WTC11 (cell line): ENCODE results near the gene ACTRT3. TPM values are rescaled to one million over a fixed set of nuclear protein-coding genes. Genes with fewer than 3 reads are reported as not detected.

Source experiments
- ATAC-seq: fragments of 200-7000 bp; cut with Tn5 transposase; 2 replicates; pipeline ENCODE4 v1.10.0; 2021; ENCODE audit warnings: mild to moderate bottlenecking, moderate library complexity
- CTCF ChIA-PET: fragments of 300-600 bp; sonication (Branson Sonifier 250); formaldehyde crosslinking; loops from one replicate; lab custom pipeline; 2021; ENCODE audit warnings: antibody characterized with exemption; lab: Charles Lee
- POLR2A ChIA-PET: fragments of 350-600 bp; sonication (Branson Sonifier 250); formaldehyde crosslinking; loops from one replicate; lab custom pipeline; 2021; ENCODE audit warnings: antibody characterized with exemption; lab: Charles Lee
- DNase-seq: peaks from one replicate; pipeline ENCODE4 v3.0.0; 2021; ENCODE audit warnings: low spot score
- H3K27ac Mint-ChIP-seq: 2 replicates; pipeline ENCODE4 v1.8.0; 2021; ENCODE audit warnings: mixed read lengths
- H3K27me3 Mint-ChIP-seq: 2 replicates; pipeline ENCODE4 v1.8.0; 2021; ENCODE audit warnings: low read depth, mild to moderate bottlenecking, moderate library complexity, mixed read lengths
- H3K36me3 Mint-ChIP-seq: 2 replicates; pipeline ENCODE4 v1.8.0; 2021; ENCODE audit warnings: mixed read lengths
- H3K4me1 Mint-ChIP-seq: 2 replicates; pipeline ENCODE4 v1.8.0; 2022; ENCODE audit warnings: mixed read lengths
- H3K4me3 Mint-ChIP-seq: 2 replicates; pipeline ENCODE4 v1.8.0; 2021; ENCODE audit warnings: mild to moderate bottlenecking, moderate library complexity, mixed read lengths
- H3K9me3 Mint-ChIP-seq: 2 replicates; pipeline ENCODE4 v1.8.0; 2021; ENCODE audit warnings: mixed read lengths
- CREB1 ChIP-seq: sonication (generic); formaldehyde crosslinking; IDR thresholded peaks from 2 replicates; pipeline ENCODE4 v1.8.0; 2023; ENCODE audit warnings: mild to moderate bottlenecking, missing genetic modification reagents
- ETV6 ChIP-seq: sonication (generic); formaldehyde crosslinking; IDR thresholded peaks from 2 replicates; pipeline ENCODE4 v1.8.1; 2022; ENCODE audit warnings: mild to moderate bottlenecking, missing genetic modification reagents
- GABPB1 ChIP-seq: sonication (generic); formaldehyde crosslinking; IDR thresholded peaks from 2 replicates; pipeline ENCODE4 v1.8.1; 2023; ENCODE audit warnings: mild to moderate bottlenecking, missing genetic modification reagents
- GRHL2 ChIP-seq: fragments of 250-450 bp; sonication (Bioruptor Pico); IDR thresholded peaks from 2 replicates; pipeline ENCODE4 v1.8.0; 2022; ENCODE audit warnings: mild to moderate bottlenecking, moderate library complexity; ENCODE audit not compliant: insufficient replicate concordance, severe bottlenecking
- HMGA2 ChIP-seq: fragments of 250-450 bp; sonication (Bioruptor Pico); IDR thresholded peaks from 2 replicates; pipeline ENCODE4 v1.4.0; 2021; ENCODE audit warnings: mild to moderate bottlenecking, moderate library complexity
- JAZF1 ChIP-seq: fragments of 250-450 bp; sonication (Bioruptor Pico); IDR thresholded peaks from 2 replicates; pipeline ENCODE4 v1.9.0; 2021; ENCODE audit warnings: moderate library complexity, mild to moderate bottlenecking, inconsistent platforms
- JUN ChIP-seq: sonication (generic); formaldehyde crosslinking; IDR thresholded peaks from 2 replicates; pipeline ENCODE4 v1.8.0; 2023; ENCODE audit warnings: mild to moderate bottlenecking, missing genetic modification reagents
- NR3C1 ChIP-seq: sonication (generic); formaldehyde crosslinking; conservative IDR thresholded peaks from 2 replicates; pipeline ENCODE4 v1.8.1; 2023; ENCODE audit warnings: low read depth, mild to moderate bottlenecking, missing genetic modification reagents
- OVOL2 ChIP-seq: fragments of 250-450 bp; sonication (Bioruptor Pico); IDR thresholded peaks from 2 replicates; pipeline ENCODE4 v1.9.0; 2021; ENCODE audit warnings: mild to moderate bottlenecking, borderline replicate concordance
- ZNF121 ChIP-seq: sonication (generic); formaldehyde crosslinking; IDR thresholded peaks from 2 replicates; pipeline ENCODE4 v1.8.0; 2023; ENCODE audit warnings: missing genetic modification reagents
- ZNF232 ChIP-seq: sonication (generic); formaldehyde crosslinking; IDR thresholded peaks from 2 replicates; pipeline ENCODE4 v1.8.0; 2022; ENCODE audit warnings: mild to moderate bottlenecking, missing genetic modification reagents
- ZNF396 ChIP-seq: fragments of 250-450 bp; sonication (Bioruptor Pico); IDR thresholded peaks from 2 replicates; pipeline ENCODE4 v1.8.0; 2021; ENCODE audit warnings: mild to moderate bottlenecking, moderate library complexity, borderline replicate concordance
- ZNF671 ChIP-seq: fragments of 250-450 bp; sonication (Bioruptor Pico); IDR thresholded peaks from 2 replicates; pipeline ENCODE4 v1.8.0; 2021; ENCODE audit warnings: mild to moderate bottlenecking
- total RNA-seq: library from RNA; stranded (reverse); gene quantifications from 3 replicates; pipeline ENCODE4 v1.2.3, GENCODE V29; 2021
- TF ChIP-seq, protein P1 (sequence below): sonication (generic); formaldehyde crosslinking; IDR thresholded peaks from 2 replicates; pipeline ENCODE4 v1.8.0; 2023; ENCODE audit warnings: missing genetic modification reagents, mild to moderate bottlenecking, borderline replicate concordance
- TF ChIP-seq, protein P2 (sequence below): fragments of 250-450 bp; sonication (Bioruptor Pico); IDR thresholded peaks from 2 replicates; pipeline ENCODE4 v1.9.0; 2021; ENCODE audit warnings: mild to moderate bottlenecking, borderline replicate concordance
- TF ChIP-seq, protein P3 (sequence below): sonication (generic); formaldehyde crosslinking; IDR thresholded peaks from 2 replicates; pipeline ENCODE4 v1.8.1; 2023; ENCODE audit warnings: mild to moderate bottlenecking, missing genetic modification reagents, moderate library complexity
- TF ChIP-seq, protein P4 (sequence below): sonication (generic); formaldehyde crosslinking; IDR thresholded peaks from 2 replicates; pipeline ENCODE4 v1.8.0; 2022; ENCODE audit warnings: mild to moderate bottlenecking, missing genetic modification reagents
- TF ChIP-seq, protein P5 (sequence below): fragments of 250-450 bp; sonication (Bioruptor Pico); IDR thresholded peaks from 2 replicates; pipeline ENCODE4 v1.9.0; 2021; ENCODE audit warnings: moderate library complexity, mild to moderate bottlenecking, inconsistent platforms, borderline replicate concordance
- TF ChIP-seq, protein P6 (sequence below): fragments of 250-450 bp; sonication (Bioruptor Pico); conservative IDR thresholded peaks from 2 replicates; pipeline ENCODE4 v1.9.0; 2021; ENCODE audit warnings: mild to moderate bottlenecking
- TF ChIP-seq, protein P7 (sequence below): sonication (generic); formaldehyde crosslinking; IDR thresholded peaks from 2 replicates; pipeline ENCODE4 v1.8.1; 2022; ENCODE audit warnings: missing genetic modification reagents, borderline replicate concordance

ACTRT3 gene
- total RNA-seq, 1 experiment from 2014 or later: 2.3 TPM

DNA sequence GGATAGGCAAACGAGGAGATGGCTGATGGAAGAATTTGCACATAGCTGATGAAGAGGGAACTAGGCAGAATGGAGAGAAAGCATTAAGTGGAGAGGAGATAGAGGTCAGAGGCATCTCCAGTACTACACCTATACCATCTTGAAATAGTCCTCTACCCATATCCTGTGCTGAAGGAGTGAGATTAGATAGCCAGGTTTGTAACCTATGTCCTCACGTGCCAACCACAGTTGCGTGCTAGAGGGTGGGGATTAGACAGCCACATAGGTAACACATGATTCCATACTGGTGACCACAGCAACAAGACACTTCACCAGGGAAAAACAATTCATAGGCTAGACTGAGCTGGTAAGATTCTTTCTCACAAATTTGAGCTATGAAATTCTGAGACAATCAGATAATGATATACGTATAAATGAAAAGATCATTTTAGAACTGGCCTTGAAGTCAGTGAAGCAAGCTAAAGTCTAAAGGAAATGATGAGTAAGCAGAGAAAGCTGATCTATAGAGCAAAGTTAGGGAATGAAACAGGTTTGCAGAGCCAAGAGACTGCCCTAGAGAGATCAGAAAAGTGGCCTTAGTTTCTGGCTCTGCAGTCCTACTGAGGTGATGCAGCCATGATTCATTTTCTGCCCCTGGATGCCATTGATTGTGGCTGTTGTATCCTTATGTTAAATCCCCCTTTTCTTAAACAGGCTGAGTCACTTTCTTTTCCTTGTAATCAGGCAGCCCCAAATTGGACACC lies 21.5 kb upstream of the ACTRT3 start:
- H3K9me3 Mint-ChIP-seq: no peaks in the 10 kb centered on the region
- H3K36me3 Mint-ChIP-seq: peaks cover 19% of the 10 kb centered on the region
- H3K4me3 Mint-ChIP-seq: no peak overlapping the region
- DNase-seq: no peak
- CTCF ChIA-PET: no interaction called here
- no peaks in the 10 kb centered on the region for H3K27me3 Mint-ChIP-seq
- no peak for ATAC-seq
- no peak for TF ChIP-seq ZNF121 (CRISPR knock-in tag)
- TF ChIP-seq JAZF1 (CRISPR knock-in tag): no peak
- TF ChIP-seq, protein P1, sequence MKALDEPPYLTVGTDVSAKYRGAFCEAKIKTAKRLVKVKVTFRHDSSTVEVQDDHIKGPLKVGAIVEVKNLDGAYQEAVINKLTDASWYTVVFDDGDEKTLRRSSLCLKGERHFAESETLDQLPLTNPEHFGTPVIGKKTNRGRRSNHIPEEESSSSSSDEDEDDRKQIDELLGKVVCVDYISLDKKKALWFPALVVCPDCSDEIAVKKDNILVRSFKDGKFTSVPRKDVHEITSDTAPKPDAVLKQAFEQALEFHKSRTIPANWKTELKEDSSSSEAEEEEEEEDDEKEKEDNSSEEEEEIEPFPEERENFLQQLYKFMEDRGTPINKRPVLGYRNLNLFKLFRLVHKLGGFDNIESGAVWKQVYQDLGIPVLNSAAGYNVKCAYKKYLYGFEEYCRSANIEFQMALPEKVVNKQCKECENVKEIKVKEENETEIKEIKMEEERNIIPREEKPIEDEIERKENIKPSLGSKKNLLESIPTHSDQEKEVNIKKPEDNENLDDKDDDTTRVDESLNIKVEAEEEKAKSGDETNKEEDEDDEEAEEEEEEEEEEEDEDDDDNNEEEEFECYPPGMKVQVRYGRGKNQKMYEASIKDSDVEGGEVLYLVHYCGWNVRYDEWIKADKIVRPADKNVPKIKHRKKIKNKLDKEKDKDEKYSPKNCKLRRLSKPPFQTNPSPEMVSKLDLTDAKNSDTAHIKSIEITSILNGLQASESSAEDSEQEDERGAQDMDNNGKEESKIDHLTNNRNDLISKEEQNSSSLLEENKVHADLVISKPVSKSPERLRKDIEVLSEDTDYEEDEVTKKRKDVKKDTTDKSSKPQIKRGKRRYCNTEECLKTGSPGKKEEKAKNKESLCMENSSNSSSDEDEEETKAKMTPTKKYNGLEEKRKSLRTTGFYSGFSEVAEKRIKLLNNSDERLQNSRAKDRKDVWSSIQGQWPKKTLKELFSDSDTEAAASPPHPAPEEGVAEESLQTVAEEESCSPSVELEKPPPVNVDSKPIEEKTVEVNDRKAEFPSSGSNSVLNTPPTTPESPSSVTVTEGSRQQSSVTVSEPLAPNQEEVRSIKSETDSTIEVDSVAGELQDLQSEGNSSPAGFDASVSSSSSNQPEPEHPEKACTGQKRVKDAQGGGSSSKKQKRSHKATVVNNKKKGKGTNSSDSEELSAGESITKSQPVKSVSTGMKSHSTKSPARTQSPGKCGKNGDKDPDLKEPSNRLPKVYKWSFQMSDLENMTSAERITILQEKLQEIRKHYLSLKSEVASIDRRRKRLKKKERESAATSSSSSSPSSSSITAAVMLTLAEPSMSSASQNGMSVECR: no peak
- TF ChIP-seq GABPB1 (CRISPR knock-in tag): no peak
- TF ChIP-seq, protein P2, sequence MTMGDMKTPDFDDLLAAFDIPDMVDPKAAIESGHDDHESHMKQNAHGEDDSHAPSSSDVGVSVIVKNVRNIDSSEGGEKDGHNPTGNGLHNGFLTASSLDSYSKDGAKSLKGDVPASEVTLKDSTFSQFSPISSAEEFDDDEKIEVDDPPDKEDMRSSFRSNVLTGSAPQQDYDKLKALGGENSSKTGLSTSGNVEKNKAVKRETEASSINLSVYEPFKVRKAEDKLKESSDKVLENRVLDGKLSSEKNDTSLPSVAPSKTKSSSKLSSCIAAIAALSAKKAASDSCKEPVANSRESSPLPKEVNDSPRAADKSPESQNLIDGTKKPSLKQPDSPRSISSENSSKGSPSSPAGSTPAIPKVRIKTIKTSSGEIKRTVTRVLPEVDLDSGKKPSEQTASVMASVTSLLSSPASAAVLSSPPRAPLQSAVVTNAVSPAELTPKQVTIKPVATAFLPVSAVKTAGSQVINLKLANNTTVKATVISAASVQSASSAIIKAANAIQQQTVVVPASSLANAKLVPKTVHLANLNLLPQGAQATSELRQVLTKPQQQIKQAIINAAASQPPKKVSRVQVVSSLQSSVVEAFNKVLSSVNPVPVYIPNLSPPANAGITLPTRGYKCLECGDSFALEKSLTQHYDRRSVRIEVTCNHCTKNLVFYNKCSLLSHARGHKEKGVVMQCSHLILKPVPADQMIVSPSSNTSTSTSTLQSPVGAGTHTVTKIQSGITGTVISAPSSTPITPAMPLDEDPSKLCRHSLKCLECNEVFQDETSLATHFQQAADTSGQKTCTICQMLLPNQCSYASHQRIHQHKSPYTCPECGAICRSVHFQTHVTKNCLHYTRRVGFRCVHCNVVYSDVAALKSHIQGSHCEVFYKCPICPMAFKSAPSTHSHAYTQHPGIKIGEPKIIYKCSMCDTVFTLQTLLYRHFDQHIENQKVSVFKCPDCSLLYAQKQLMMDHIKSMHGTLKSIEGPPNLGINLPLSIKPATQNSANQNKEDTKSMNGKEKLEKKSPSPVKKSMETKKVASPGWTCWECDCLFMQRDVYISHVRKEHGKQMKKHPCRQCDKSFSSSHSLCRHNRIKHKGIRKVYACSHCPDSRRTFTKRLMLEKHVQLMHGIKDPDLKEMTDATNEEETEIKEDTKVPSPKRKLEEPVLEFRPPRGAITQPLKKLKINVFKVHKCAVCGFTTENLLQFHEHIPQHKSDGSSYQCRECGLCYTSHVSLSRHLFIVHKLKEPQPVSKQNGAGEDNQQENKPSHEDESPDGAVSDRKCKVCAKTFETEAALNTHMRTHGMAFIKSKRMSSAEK (CRISPR knock-in tag): no peak
- TF ChIP-seq, protein P3, sequence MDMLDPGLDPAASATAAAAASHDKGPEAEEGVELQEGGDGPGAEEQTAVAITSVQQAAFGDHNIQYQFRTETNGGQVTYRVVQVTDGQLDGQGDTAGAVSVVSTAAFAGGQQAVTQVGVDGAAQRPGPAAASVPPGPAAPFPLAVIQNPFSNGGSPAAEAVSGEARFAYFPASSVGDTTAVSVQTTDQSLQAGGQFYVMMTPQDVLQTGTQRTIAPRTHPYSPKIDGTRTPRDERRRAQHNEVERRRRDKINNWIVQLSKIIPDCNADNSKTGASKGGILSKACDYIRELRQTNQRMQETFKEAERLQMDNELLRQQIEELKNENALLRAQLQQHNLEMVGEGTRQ: no peak
- no peak for TF ChIP-seq ZNF671 (CRISPR knock-in tag)
- TF ChIP-seq, protein P4, sequence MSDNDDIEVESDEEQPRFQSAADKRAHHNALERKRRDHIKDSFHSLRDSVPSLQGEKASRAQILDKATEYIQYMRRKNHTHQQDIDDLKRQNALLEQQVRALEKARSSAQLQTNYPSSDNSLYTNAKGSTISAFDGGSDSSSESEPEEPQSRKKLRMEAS (CRISPR knock-in tag): no peak
- TF ChIP-seq CREB1 (CRISPR knock-in tag): no peak
- no peak for TF ChIP-seq ETV6
- no peaks in the 10 kb centered on the region for H3K4me1 Mint-ChIP-seq
- POLR2A ChIA-PET: no interaction called here
- H3K27ac Mint-ChIP-seq: peak overlapping the region; percentile 12

DNA sequence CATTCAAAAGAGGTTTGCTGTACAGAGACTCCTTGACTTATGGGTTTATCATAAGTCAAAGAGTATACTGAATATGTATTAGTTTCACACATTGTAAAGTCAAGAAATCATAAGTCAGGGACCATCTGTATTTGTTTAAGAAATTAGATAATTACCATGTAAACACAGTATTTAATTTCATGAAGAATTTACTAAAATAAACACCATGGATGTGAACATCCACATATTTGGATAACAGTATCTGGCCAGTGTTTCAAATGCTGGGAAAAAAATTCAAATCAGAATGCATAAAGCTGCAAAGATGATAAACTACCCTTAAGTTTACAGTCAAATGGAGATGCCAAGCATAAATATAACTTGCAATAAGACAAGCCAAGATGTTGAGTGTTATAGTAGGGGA lies 20.9 kb upstream of the ACTRT3 start:
- Mint-ChIP-seq H3K36me3 (peaks cover 24% of the 10 kb centered on the region), H3K4me3 (no peak overlapping the region), H3K4me1 (no peaks in the 10 kb centered on the region), H3K27ac (peak overlapping the region; percentile 12), H3K27me3 (no peaks in the 10 kb centered on the region), H3K9me3 (no peaks in the 10 kb centered on the region)
- no peak for DNase-seq
- ChIA-PET CTCF (no interaction called here), POLR2A (no interaction called here)
- ATAC-seq: no peak
- TF ChIP-seq, protein P5, sequence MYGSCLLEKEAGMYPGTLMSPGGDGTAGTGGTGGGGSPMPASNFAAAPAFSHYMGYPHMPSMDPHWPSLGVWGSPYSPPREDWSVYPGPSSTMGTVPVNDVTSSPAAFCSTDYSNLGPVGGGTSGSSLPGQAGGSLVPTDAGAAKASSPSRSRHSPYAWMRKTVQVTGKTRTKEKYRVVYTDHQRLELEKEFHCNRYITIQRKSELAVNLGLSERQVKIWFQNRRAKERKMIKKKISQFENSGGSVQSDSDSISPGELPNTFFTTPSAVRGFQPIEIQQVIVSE (CRISPR knock-in tag): no peak
- TF ChIP-seq JUN (CRISPR knock-in tag): no peak
- no peak for TF ChIP-seq OVOL2 (CRISPR knock-in tag)
- TF ChIP-seq ZNF232 (CRISPR knock-in tag): no peak
- TF ChIP-seq ZNF396 (CRISPR knock-in tag): no peak
- TF ChIP-seq HMGA2 (CRISPR knock-in tag): no peak
- TF ChIP-seq NR3C1: no peak
- TF ChIP-seq, protein P6, sequence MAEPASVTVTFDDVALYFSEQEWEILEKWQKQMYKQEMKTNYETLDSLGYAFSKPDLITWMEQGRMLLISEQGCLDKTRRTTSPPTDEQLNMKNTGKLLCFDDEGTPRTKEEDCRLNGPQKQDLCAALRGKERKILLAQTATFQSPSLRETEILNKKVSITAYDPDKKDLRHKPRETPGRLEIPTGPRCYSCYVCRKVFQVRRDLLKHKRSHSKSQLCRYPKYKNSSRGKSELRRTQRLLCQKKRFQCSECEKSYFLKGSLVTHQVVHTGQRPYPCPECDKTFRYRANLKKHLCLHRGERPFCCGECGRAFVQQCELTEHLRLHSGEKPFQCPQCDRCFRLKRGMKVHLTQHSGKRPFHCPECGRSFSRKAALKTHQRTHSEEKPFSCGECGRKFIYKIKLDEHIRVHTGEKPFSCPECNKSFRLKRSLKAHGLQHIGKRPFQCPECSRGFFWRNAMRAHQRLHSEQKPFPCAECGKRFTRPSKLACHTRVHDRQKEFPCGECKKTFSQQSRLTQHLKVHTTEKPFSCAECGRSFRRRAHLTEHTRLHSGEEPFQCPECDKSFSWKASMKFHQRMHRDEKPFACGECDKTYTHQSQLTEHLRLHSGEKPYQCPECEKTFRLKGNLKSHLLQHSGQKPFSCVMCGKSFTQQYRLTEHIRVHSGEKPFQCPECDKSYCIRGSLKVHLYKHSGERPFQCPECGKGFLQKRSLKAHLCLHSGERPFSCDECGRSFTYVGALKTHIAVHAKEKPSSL (CRISPR knock-in tag): no peak
- no peak for TF ChIP-seq ZNF671 (CRISPR knock-in tag)
- TF ChIP-seq GRHL2 (CRISPR knock-in tag): no peak
- TF ChIP-seq, protein P7, sequence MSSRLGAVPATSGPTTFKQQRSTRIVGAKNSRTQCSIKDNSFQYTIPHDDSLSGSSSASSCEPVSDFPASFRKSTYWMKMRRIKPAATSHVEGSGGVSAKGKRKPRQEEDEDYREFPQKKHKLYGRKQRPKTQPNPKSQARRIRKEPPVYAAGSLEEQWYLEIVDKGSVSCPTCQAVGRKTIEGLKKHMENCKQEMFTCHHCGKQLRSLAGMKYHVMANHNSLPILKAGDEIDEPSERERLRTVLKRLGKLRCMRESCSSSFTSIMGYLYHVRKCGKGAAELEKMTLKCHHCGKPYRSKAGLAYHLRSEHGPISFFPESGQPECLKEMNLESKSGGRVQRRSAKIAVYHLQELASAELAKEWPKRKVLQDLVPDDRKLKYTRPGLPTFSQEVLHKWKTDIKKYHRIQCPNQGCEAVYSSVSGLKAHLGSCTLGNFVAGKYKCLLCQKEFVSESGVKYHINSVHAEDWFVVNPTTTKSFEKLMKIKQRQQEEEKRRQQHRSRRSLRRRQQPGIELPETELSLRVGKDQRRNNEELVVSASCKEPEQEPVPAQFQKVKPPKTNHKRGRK (CRISPR knock-in tag): no peak
